ENCODE measurements around the gene VEPH1. TPM values are rescaled to one million over a fixed set of nuclear protein-coding genes. Genes with fewer than 3 reads are reported as not detected.

The VEPH1 gene
- total and polyA plus RNA-seq, 2 donors (not counting 1 experiment from before 2014, with no cell fraction given), result not detected

DNA sequence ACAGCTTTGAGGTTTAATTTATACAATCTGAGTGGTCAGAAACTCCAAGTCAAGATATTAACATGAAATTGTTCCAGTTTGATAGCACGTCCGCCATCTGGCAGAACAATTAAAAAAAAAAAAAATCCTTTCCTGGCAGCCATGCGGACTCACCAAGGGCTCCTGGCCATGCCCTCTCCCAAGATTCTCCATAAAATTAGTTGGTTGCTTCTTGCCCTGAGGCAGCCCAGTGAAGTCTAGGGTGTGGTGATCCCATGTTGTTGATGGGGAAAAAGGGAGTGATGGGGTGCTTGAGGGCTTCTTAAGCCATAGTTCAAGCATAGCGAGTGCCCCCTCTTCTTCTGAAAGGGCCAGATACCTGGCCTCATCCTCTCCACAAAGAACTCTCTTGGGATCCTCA is 261.6 kb downstream of the VEPH1 start:
- H3K4me2 ChIP-seq (replicated peaks; ENCODE audit: low read depth, low read length, poor library complexity, severe bottlenecking), result no peak overlapping the region
- H4K20me1 ChIP-seq (ENCODE audit: control insufficient read depth, insufficient read depth, low read length, poor library complexity, severe bottlenecking), result no peaks in the 10 kb centered on the region
- H3K27ac ChIP-seq (ENCODE audit: low read length in 2 of 2), result no peak overlapping the region
- Mint-ChIP-seq H3K27me3 (no peaks in the 10 kb centered on the region), H3K9me3 (ENCODE audit: insufficient read depth) (no peaks in the 10 kb centered on the region), H3K4me3 (no peak overlapping the region), H3K27ac (no peak overlapping the region), H3K4me1 (peaks cover 4% of the 10 kb centered on the region)
- peaks cover 0 to 5% of the 10 kb centered on the region in 2 donors for H3K4me1 ChIP-seq (ENCODE audit: control insufficient read depth in 2 of 2, insufficient read depth in 2 of 2, low read length in 2 of 2)
- intact Hi-C loops (cut with micrococcal nuclease), result no loop called here
- no peaks in the 10 kb centered on the region for H3K27me3 ChIP-seq (replicated peaks in 1 of 4; ENCODE audit: control extremely low read depth in 1 of 4, control insufficient read depth in 3 of 4, insufficient read depth in 4 of 4, low read length in 3 of 4)
- no peak overlapping the region for H3K9ac ChIP-seq (ENCODE audit: low read length)
- ChIA-PET POLR2A (no interaction called here), CTCF (no interaction called here)
- TF ChIP-seq, protein P1, sequence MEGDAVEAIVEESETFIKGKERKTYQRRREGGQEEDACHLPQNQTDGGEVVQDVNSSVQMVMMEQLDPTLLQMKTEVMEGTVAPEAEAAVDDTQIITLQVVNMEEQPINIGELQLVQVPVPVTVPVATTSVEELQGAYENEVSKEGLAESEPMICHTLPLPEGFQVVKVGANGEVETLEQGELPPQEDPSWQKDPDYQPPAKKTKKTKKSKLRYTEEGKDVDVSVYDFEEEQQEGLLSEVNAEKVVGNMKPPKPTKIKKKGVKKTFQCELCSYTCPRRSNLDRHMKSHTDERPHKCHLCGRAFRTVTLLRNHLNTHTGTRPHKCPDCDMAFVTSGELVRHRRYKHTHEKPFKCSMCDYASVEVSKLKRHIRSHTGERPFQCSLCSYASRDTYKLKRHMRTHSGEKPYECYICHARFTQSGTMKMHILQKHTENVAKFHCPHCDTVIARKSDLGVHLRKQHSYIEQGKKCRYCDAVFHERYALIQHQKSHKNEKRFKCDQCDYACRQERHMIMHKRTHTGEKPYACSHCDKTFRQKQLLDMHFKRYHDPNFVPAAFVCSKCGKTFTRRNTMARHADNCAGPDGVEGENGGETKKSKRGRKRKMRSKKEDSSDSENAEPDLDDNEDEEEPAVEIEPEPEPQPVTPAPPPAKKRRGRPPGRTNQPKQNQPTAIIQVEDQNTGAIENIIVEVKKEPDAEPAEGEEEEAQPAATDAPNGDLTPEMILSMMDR (IDR thresholded peaks at IDR 0.05), result no peak
- no peak overlapping the region for H3K4me3 ChIP-seq (ENCODE audit: control extremely low read depth in 1 of 5, extremely low read depth in 1 of 5, insufficient read depth in 1 of 5, low read depth in 2 of 5, low read length in 4 of 5)
- ATAC-seq (ENCODE audit: low read depth), result no peak
- WGBS (ENCODE audit: insufficient coverage), result no CpG with 5 or more reads among the region's 4 CpGs
- DNase-seq, result no peak
- H3K9me3 ChIP-seq (ENCODE audit: control extremely low read depth in 1 of 3, control insufficient read depth in 2 of 3, insufficient read depth in 1 of 3, low read length in 2 of 3), result no peaks in the 10 kb centered on the region
- no peaks in the 10 kb centered on the region for H3K79me2 ChIP-seq (ENCODE audit: control insufficient read depth, insufficient read depth, low read length)
- H3K36me3 ChIP-seq (replicated peaks in 1 of 2; ENCODE audit: control extremely low read depth in 1 of 2, control insufficient read depth in 1 of 2, extremely low read depth in 1 of 2, insufficient read depth in 2 of 2, low read length in 1 of 2), result no peaks in the 10 kb centered on the region
- no peak overlapping the region for H2AFZ ChIP-seq (ENCODE audit: insufficient read depth, low read depth, low read length, poor library complexity, severe bottlenecking)

DNA sequence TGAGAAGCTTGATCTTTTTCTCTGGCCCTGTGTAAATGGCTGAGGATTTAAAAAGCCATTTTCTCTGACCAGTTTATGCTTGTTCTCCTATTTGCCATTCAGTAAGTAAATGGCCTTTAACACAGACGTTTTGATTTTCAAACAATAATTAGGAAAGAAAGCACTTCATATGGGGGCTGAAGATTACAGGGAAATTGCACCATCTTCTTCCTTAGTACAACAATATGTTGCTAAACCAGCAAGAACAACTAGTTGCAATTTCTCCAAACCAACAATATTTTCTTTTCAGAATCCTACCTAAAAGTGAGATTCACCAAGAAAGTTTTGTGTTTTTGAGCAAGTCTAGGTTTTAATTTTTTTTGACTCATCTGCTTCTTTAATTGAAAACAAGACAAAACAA is 262.8 kb downstream of the VEPH1 start:
- ChIA-PET CTCF (interaction anchor here (0.6 to 1.6 kb wide), 3 partner anchors 17 to 34 kb away, joined by 4 read pairs; no protein-coding TSS in a partner anchor), POLR2A (no interaction called here)
- intact Hi-C loops (cut with micrococcal nuclease), result no loop called here
- Histone ChIP-seq H3K4me2 (replicated peaks; ENCODE audit: low read depth, low read length, poor library complexity, severe bottlenecking) (no peak overlapping the region), H3K9ac (ENCODE audit: low read length) (no peak overlapping the region), H3K36me3 (replicated peaks in 1 of 2; ENCODE audit: control extremely low read depth in 1 of 2, control insufficient read depth in 1 of 2, extremely low read depth in 1 of 2, insufficient read depth in 2 of 2, low read length in 1 of 2) (no peaks in the 10 kb centered on the region), H4K20me1 (ENCODE audit: control insufficient read depth, insufficient read depth, low read length, poor library complexity, severe bottlenecking) (no peaks in the 10 kb centered on the region), H3K27ac (ENCODE audit: low read length in 2 of 2) (no peak overlapping the region), H2AFZ (ENCODE audit: insufficient read depth, low read depth, low read length, poor library complexity, severe bottlenecking) (no peak overlapping the region), H3K9me3 (ENCODE audit: control extremely low read depth in 1 of 3, control insufficient read depth in 2 of 3, insufficient read depth in 1 of 3, low read length in 2 of 3) (no peaks in the 10 kb centered on the region), H3K4me3 (ENCODE audit: control extremely low read depth in 1 of 5, extremely low read depth in 1 of 5, insufficient read depth in 1 of 5, low read depth in 2 of 5, low read length in 4 of 5) (no peak overlapping the region), H3K4me1 (ENCODE audit: control insufficient read depth in 2 of 2, insufficient read depth in 2 of 2, low read length in 2 of 2) (peaks cover 0 to 5% of the 10 kb centered on the region in 2 donors), H3K79me2 (ENCODE audit: control insufficient read depth, insufficient read depth, low read length) (no peaks in the 10 kb centered on the region), H3K27me3 (replicated peaks in 1 of 4; ENCODE audit: control extremely low read depth in 1 of 4, control insufficient read depth in 3 of 4, insufficient read depth in 4 of 4, low read length in 3 of 4) (no peaks in the 10 kb centered on the region)
- Mint-ChIP-seq H3K4me3 (no peak overlapping the region), H3K27ac (no peak overlapping the region), H3K27me3 (no peaks in the 10 kb centered on the region), H3K4me1 (peaks cover 4% of the 10 kb centered on the region), H3K9me3 (ENCODE audit: insufficient read depth) (no peaks in the 10 kb centered on the region)
- DNase-seq, result no peak
- TF ChIP-seq, protein P1 (IDR thresholded peaks at IDR 0.05), result no peak
- no peak for TF ChIP-seq EZH2 (IDR thresholded peaks at IDR 0.05; ENCODE audit: borderline replicate concordance, insufficient read depth, low read depth, low read length, poor library complexity, severe bottlenecking)
- no peak for ATAC-seq (ENCODE audit: low read depth)
- no CpG with 5 or more reads among the region's 1 CpG for WGBS (ENCODE audit: insufficient coverage)

All from B cell (primary cell).